ENCODE results near the gene DBET. TPM values are rescaled to one million over a fixed set of nuclear protein-coding genes. Genes with fewer than 3 reads are reported as not detected.
"Not testable (repeated sequence)": the region's sequence is repeated elsewhere in the genome, so short reads cannot be mapped to it uniquely, and the experiment has no call there.

DBET gene
- polyA plus RNA-seq, 1 donor from 2014 or later, result not detected

- not testable (repeated sequence) for H3K27ac Mint-ChIP-seq, H3K4me1 Mint-ChIP-seq, H3K4me3 Mint-ChIP-seq
Measured at GRCh38 chr4:190107766-190108485, 43.6 kb downstream of the DBET start.

GRCh38 chr4:190108756-190109155 lies 44.5 kb downstream of the DBET start:
- H3K27ac Mint-ChIP-seq, H3K9me3 Mint-ChIP-seq, H3K4me3 Mint-ChIP-seq, H3K36me3 Mint-ChIP-seq, H3K27me3 Mint-ChIP-seq, H3K4me1 Mint-ChIP-seq: not testable (repeated sequence)

More at GRCh38 chr4:190107766-190108485, 43.6 kb downstream of the DBET start:
- not testable (repeated sequence) for H3K9me3 Mint-ChIP-seq, H3K27me3 Mint-ChIP-seq, H3K36me3 Mint-ChIP-seq

- H3K4me3 Mint-ChIP-seq, H3K27me3 Mint-ChIP-seq, H3K27ac Mint-ChIP-seq, H3K4me1 Mint-ChIP-seq, H3K36me3 Mint-ChIP-seq, H3K9me3 Mint-ChIP-seq: not testable (repeated sequence)
Measured at GRCh38 chr4:190109390-190110011, 45.2 kb downstream of the DBET start.

DNA sequence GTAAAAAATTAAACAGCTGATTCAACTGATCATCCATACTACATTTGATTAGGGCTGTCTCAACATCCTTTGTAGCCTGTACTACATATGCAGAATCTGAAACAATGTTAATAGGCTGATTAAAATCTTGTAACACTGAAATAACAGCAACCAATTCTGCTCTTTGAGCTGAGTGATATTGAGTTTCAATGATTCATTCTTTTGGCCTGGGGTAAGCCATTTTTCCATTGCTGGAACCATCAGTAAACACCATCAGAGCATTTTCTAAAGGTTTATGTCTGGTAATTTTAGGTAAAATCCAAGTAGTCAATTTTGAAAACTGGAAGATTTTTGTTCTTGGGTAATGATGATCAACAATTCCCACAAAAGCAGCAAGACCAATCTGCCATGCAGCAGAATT lies 45.7 kb downstream of the DBET start:
- not testable (repeated sequence) for H3K36me3 Mint-ChIP-seq, H3K4me3 Mint-ChIP-seq, H3K27ac Mint-ChIP-seq, H3K4me1 Mint-ChIP-seq, H3K9me3 Mint-ChIP-seq, H3K27me3 Mint-ChIP-seq

- not testable (repeated sequence) for H3K4me3 Mint-ChIP-seq, H3K4me1 Mint-ChIP-seq, H3K27me3 Mint-ChIP-seq, H3K9me3 Mint-ChIP-seq, H3K27ac Mint-ChIP-seq, H3K36me3 Mint-ChIP-seq
Measured at GRCh38 chr4:190110570-190111295, 46.4 kb downstream of the DBET start.

GRCh38 chr4:190112879-190113278 lies 48.6 kb downstream of the DBET start:
- H3K9me3 Mint-ChIP-seq, H3K36me3 Mint-ChIP-seq, H3K27me3 Mint-ChIP-seq, H3K4me3 Mint-ChIP-seq, H3K4me1 Mint-ChIP-seq, H3K27ac Mint-ChIP-seq: not testable (repeated sequence)

DNA sequence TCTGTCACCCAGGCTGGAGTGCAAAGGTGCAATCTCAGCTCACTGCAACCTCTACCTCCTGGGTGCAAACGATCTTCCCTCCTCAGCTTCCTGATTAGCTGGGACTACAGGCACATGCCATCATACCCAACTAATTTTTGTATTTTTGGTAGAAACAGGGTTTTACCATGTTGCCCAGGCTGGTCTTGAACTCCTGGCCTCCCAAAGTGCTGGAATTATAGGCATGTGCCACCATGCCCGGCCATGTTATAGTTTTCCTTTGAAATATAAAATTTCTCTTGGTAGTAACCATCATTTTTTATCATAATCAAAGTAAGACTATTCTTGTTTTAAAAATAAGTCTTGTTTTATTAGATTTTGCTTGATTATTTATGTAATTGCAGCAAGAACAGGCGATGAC lies 50.7 kb downstream of the DBET start:
- H3K9me3 Mint-ChIP-seq, result not testable (repeated sequence)

More for the DNA sequence above, 50.7 kb downstream of the DBET start:
- not testable (repeated sequence) for H3K4me3 Mint-ChIP-seq, H3K36me3 Mint-ChIP-seq, H3K27ac Mint-ChIP-seq, H3K27me3 Mint-ChIP-seq, H3K4me1 Mint-ChIP-seq

Other genes with a start within 250 kb of the DBET start
- gene FRG1, start 123.6 kb upstream of the DBET start, polyA plus RNA-seq, result 59.3 TPM
- gene FRG2, start 37.2 kb upstream of the DBET start, polyA plus RNA-seq, result not detected
- not detected for gene DUX4, start 109.3 kb downstream of the DBET start, polyA plus RNA-seq